Hepatic stellate cell (primary cell): ENCODE measurements around the gene CRAMP1.

ENCODE experiments used
- DNase-seq: peaks from one replicate; pipeline ENCODE4 v3.0.0; 2011; ENCODE audit warnings: low spot score

The CRAMP1 gene

GRCh38 chr16:1635070-1635469 is 22.9 kb downstream of the CRAMP1 start:
- no peak for DNase-seq

- no peak for DNase-seq
Measured at GRCh38 chr16:1637526-1637925, 25.4 kb downstream of the CRAMP1 start.

GRCh38 chr16:1638757-1639156 is 26.6 kb downstream of the CRAMP1 start:
- DNase-seq, result no peak

- no peak for DNase-seq
Measured at GRCh38 chr16:1639282-1639681, 27.1 kb downstream of the CRAMP1 start.

- DNase-seq, result no peak
Measured at GRCh38 chr16:1639860-1640259, 27.7 kb downstream of the CRAMP1 start.

GRCh38 chr16:1640261-1640941 is 28.2 kb downstream of the CRAMP1 start:
- DNase-seq, result no peak

GRCh38 chr16:1641261-1641660 is 29.1 kb downstream of the CRAMP1 start:
- DNase-seq, result no peak

GRCh38 chr16:1642148-1642547 is 30.0 kb downstream of the CRAMP1 start:
- no peak for DNase-seq

- no peak for DNase-seq
Measured at GRCh38 chr16:1642753-1643152, 30.6 kb downstream of the CRAMP1 start.

GRCh38 chr16:1643521-1643920 is 31.4 kb downstream of the CRAMP1 start:
- DNase-seq, result no peak

- DNase-seq, result no peak
Measured at GRCh38 chr16:1645914-1646525, 33.9 kb downstream of the CRAMP1 start.

- no peak for DNase-seq
Measured at GRCh38 chr16:1647856-1648255, 35.7 kb downstream of the CRAMP1 start.

- no peak for DNase-seq
Measured at GRCh38 chr16:1650131-1650530, 38.0 kb downstream of the CRAMP1 start.

GRCh38 chr16:1651094-1651973 is 39.2 kb downstream of the CRAMP1 start:
- DNase-seq, result no peak

- no peak for DNase-seq
Measured at GRCh38 chr16:1651974-1652312, 39.8 kb downstream of the CRAMP1 start.

- DNase-seq, result no peak
Measured at GRCh38 chr16:1653023-1653422, 40.9 kb downstream of the CRAMP1 start.

- no peak for DNase-seq
Measured at GRCh38 chr16:1654505-1655268, 42.5 kb downstream of the CRAMP1 start.

- no peak for DNase-seq
Measured at GRCh38 chr16:1655269-1655807, 43.2 kb downstream of the CRAMP1 start.

GRCh38 chr16:1655909-1656807 is 44.0 kb downstream of the CRAMP1 start:
- no peak for DNase-seq

GRCh38 chr16:1656808-1657617 is 44.9 kb downstream of the CRAMP1 start:
- no peak for DNase-seq
